Colon (tissue), 2 donors: ENCODE measurements around the gene POLH.
"Not testable (repeated sequence)": the region's sequence is repeated elsewhere in the genome, so short reads cannot be mapped to it uniquely, and the experiment has no call there.

Experiments used
- FAIRE-seq: peaks from 2 replicates; lab custom pipeline; 2012; peaks lifted over from hg19 to GRCh38; lab: Jason Lieb, UNC
- donor health status: control.
- donor health status: control.

The POLH gene

GRCh38 chr6:43575772-43576551 lies at the start of gene POLH, which contains the start of gene XPO5:
TSS of gene POLH (plus strand) at chr6:43576185. CDS start at chr6:43582320, 6,135 bp downstream.
TSS of gene XPO5 (minus strand) at chr6:43576038. CDS start at chr6:43575864, 174 bp downstream.
- no peak for FAIRE-seq

DNA sequence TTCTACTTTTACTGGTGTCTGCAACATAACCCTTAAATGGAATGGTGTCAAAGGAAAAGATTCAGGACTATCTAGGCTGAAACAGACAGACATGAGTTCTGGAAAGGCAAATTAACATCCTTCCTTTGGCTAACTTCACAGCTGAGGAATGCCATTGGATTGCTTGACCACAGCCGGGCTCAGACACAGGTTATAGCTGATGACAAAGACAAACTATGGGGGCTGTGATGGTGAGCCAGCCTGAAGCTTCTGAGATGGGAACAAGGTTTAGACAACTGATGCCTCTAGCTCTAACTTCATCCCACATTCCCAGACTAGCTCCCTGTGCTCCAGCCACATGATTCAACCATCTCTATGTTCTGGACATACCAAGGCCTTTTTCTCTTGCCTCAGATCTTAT lies 43.8 kb upstream of the POLH start:
- no peak for FAIRE-seq

DNA sequence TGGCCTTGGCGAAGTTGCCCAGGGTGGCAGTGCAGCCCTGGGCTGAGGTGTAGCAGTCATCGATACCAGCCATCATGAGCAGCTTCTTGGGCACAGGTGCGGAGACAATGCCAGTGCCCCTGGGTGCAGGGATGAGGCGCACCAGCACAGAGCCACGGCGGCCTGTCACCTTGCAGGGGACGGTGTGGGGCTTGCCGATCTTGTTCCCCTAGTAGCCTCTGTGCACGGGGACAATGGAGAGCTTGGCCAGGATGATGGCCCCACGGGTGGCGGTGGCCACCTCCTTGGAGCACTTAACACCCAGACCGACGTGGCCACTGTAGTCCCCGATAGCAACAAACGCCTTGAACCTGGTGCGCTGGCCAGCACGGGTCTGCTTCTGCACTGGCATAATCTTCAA lies 37.0 kb upstream of the POLH start:
- not testable (repeated sequence) for FAIRE-seq

GRCh38 chr6:43539409-43539808 lies 36.6 kb upstream of the POLH start:
- not testable (repeated sequence) for FAIRE-seq

DNA sequence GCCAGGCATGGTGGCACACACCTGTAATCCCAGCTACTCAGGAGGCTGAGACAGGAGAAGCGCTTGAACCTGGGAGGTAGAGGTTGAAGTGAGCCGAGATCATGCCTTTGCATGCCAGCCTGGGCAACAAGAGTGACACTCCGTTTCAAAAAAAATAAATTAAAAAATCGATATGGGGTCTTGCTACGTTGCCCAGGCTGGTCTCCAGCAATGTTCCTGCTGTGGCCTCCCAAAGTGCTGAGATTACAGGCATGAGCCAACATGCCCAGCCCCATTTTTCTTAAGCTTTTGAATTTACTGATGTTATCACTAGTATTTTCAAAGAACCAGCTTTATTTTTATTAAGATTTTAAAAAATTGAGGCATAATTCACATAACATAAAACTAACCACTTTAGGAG lies 35.5 kb upstream of the POLH start:
- FAIRE-seq, result no peak

DNA sequence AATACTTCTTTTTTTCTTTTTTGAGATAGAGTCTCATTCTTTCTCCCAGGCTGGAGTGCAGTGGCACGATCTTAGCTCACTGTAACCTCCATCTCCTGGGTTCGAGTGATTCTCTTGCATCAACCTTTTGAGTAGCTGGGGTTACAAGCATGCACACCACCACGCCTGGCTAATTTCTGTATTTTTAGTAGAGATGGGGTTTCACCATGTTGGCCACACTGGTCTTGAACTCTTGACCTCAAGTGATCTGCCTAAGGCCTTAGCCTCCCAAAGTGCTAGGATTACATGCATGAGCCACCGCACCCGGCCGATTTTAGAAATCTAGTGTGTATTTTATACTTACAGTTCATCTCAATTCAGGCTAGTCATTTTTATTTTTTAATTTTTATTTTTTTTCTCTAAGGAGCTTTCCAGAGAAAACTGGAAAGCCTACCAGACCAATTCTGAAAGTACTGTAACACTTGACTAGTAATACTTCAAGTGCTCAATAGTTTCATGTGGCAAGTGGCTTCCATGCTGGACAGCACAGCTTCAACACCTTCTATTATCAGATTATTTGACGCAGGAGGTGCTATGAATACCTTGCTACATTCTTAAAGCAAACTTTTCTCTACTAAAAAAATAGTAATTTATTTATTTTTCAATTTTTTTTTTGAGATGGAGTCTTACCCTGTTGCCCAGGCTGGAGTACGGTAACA lies 34.1 kb upstream of the POLH start:
- no peak for FAIRE-seq

GRCh38 chr6:43544461-43544860 lies 31.5 kb upstream of the POLH start:
- no peak for FAIRE-seq

GRCh38 chr6:43547222-43547621 lies 28.8 kb upstream of the POLH start:
- FAIRE-seq, result no peak

DNA sequence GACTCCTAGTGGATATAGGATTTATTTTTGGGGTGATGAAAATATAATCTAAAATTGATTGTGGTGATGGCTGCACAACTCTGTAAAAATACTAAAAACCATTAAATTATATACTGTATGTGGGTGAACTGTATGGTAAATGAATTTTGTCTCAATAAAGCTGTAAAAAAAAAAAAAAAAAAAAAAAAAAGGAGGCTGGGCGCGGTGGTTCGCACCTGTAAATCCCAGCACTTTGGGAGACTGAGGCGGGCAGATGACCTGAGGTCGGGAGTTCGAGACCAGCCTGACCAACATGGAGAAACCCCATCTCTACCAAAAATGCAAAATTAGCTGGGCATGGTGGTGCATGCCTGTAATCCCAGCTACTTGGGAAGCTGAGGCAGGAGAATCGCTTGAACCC lies 18.4 kb upstream of the POLH start:
- not testable (repeated sequence) for FAIRE-seq

DNA sequence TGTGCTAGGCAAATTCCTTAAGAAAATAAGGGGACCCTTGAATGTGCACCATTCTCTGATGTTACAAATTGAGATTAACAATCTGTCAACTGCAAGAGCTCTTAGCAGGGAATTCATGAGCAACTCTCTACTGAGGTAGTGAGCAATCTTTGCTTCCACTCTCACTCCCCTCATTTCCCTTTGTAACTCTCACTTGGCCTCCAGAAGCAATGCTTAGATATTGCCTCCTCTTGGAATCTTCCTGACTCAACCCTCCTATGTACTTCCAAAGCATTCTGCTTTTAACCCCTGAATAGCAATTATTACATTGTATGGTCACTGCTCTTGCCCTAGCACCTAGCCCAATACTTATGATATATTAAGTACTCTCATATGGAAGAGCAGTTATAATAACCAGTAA lies 16.7 kb upstream of the POLH start:
- no peak for FAIRE-seq

GRCh38 chr6:43570876-43571441 lies 5.0 kb upstream of the POLH start:
- FAIRE-seq, result no peak

- no peak for FAIRE-seq
Observed at GRCh38 chr6:43572015-43572414, 4.0 kb upstream of the POLH start.

DNA sequence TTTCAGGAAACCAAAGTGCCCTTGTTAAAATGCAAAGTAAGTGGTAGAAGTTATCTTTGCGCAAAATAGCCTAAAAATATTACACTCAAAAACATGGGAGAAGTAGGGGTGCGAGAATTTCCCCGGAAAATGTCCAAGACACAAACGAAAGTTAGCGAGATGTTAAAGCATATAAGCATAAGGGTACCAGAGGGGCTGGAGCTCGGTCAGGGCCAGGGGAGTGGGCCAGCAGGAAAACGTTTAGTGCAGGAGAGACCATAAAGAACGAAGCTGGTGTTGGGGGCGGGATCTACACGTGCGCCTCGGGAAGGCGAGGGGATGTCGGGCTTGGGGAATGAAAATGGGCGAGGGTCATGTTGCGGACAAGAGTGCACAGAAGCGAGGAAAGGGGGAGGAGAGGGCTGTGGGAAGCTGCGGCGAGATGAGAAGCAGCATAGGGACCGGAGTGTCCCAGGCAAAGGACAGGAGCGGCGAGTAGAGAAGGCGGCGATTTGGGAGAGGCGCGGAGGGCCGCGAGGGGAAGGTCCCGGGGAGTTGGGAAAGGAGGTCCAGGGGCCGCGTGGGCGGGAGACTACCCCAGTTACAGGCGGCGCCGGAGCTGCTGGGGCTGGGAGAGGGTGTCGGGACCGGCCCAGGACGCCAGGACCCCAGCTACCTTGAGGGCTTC lies 747 bp upstream of the POLH start:
- FAIRE-seq, result no peak

DNA sequence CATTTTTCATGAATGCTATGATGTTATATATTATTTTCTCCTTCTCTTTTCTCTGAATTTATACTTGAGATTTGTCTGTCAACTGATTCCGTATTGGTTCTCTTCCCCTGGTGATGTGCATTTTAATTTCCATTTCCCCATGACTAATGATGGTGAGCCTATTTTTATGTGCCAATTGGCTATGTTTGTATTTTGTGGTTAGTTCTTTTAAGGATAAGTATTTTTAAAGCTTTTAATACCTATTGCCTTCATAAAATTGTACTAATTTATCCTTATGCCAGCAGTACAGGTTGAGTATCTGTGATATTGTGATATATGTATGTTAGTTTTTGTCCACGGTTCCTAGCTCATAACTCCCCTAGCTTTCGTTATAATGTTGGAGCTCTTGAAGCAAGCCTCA lies 2.8 kb downstream of the POLH start:
- FAIRE-seq, result no peak

DNA sequence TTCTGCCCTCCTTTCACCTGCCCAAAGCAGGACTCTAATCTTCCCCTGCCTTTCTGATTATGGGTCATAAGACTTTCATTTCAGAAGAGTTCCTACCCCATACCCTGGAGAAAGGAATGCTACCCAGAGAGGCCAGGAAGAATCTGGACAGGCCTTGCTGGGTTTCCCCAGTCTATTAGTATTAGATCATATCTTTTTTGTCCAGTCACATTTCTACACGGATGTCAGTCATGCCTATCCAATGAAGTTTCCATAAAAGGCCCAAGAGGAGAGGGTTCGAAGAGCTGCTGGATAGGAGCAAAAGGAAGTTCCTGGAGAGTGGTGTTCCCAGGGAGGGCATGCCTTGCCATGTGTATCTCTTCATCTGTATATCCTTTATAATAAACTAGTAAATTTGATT lies 3.2 kb downstream of the POLH start:
- no peak for FAIRE-seq

DNA sequence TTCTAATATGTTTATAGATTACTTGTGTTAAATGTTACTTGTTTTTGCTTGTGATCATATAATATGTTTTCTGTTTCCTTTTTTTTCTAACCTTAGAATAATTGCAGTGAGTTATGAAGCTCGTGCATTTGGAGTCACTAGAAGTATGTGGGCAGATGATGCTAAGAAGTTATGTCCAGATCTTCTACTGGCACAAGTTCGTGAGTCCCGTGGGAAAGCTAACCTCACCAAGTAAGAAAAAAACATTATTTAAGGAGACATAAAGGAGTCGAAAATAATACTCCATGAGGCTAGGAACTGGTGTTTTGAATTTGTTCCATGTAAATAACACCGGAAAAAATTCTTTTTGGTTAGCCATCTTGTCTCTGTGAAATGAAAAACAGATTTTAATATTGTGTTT lies 6.9 kb downstream of the POLH start:
- FAIRE-seq, result no peak

DNA sequence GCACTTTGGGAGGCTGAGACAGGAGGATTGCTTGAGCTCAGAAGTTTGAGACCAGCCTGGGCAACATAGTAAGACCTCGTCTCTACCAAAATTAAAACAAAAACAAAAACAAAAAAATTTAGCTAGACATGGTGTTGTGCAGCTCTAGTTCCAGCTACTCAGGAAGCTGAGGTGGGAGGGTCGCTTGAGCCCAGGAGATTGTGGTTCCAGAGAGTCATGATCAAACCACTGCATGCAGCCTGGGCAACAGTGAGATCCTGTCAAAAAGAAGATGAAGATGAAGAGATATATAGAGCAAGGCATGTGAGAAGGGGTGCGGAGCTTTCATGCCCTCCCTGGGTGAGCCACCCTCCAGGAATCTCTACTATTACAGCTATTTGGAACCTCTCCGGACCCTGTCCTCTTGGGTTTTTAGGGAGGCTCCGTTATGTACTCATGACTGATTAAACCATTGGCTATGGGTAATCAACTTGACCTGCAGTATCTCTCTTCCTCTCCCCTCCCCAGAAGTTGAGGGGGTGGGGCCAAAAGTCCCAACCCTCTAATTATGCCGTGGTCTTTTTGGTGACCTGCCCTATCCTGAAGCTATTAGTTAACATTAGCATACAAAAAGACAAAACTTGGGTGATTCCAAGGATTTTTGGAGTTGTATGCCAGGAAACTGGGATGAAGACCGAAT lies 9.0 kb downstream of the POLH start:
- FAIRE-seq, result no peak

- no peak for FAIRE-seq
Observed at GRCh38 chr6:43588194-43588593, 12.2 kb downstream of the POLH start.

- not testable (repeated sequence) for FAIRE-seq
Observed at GRCh38 chr6:43589564-43589963, 13.6 kb downstream of the POLH start.

DNA sequence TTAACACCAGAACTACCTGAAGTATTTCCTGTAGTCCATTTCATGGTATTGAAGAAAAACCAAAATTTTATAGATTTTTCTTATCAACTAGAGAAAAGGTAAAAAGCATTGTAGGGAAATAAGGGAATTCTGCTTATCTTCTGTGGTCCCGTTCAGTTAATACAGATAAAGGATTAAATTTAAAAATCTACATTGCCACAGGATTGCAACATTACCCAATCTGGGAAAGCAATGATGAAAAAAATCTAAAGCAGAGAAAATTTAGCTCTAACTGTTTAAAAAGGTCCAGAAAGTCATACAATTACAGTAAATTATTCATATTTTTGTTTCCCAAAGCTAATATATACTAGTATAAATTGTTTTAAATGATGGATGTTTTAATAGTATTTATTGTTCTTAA lies 18.0 kb downstream of the POLH start:
- no peak for FAIRE-seq

GRCh38 chr6:43600595-43600994 lies 24.6 kb downstream of the POLH start:
- FAIRE-seq, result no peak

GRCh38 chr6:43604174-43604573 lies 28.2 kb downstream of the POLH start:
- no peak for FAIRE-seq
